ENCODE measurements around the gene DIPK1C.

The DIPK1C gene

DNA sequence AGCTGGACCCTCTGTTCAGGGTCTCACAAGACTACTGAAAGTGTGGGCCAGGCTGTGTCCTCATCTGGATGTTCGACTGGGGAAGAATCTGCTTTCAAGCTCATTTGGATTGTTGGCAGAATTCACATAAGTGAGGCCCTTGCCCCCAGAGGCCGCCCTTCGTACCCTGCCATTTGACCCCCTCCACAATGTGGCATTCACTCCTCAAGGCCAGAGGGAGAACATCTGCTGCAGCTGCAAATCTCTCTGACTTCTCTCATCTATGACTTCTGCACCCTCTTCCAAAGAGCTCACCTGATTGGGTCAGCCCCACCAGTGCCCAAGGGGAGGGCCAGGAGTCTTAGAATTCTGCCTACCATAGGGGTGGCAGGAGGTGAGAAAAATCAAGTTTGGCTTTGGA lies 35.2 kb upstream of the DIPK1C start:
- ATAC-seq, result no peak

DNA sequence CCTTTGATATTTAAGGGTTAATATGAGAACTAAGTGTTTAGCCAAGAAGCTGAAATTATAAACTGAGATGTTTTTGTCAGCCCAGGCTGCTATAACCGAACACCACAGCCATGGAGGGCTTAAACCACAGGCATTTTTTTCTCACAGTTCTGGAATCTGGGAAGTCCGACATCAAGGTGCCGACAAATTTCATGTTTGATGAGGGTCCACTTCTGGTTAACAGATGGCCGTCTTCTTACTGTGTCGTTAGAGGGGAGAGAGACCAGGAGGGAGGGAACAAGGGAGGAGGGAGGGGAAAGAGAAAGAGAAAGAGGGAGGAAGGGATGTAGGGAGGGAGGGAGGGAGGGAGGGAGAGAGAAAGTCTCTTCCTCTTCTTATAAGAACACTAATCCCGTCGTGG lies 32.6 kb upstream of the DIPK1C start:
- no peak for ATAC-seq

More for the DNA sequence above, 35.2 kb upstream of the DIPK1C start:
- TF ChIP-seq ZC3H10 (CRISPR knock-in tag; IDR thresholded peaks at IDR 0.05), result no peak
- TF ChIP-seq ZNF8 (CRISPR knock-in tag; IDR thresholded peaks at IDR 0.05), result no peak
- TF ChIP-seq ZFP30 (CRISPR knock-in tag; IDR thresholded peaks at IDR 0.05), result no peak
- no peak for TF ChIP-seq ISL1 (CRISPR knock-in tag; IDR thresholded peaks at IDR 0.05)
- no peak for TF ChIP-seq TOX (CRISPR knock-in tag; IDR thresholded peaks at IDR 0.05; ENCODE audit: borderline replicate concordance)
- no peak for TF ChIP-seq ZNF565 (CRISPR knock-in tag; conservative IDR thresholded peaks at IDR 0.05; ENCODE audit: low read depth)
- no peak for TF ChIP-seq ZNF70 (CRISPR knock-in tag; IDR thresholded peaks at IDR 0.05)
- TF ChIP-seq GLIS3 (CRISPR knock-in tag; IDR thresholded peaks at IDR 0.05), result no peak
- TF ChIP-seq, protein P1, sequence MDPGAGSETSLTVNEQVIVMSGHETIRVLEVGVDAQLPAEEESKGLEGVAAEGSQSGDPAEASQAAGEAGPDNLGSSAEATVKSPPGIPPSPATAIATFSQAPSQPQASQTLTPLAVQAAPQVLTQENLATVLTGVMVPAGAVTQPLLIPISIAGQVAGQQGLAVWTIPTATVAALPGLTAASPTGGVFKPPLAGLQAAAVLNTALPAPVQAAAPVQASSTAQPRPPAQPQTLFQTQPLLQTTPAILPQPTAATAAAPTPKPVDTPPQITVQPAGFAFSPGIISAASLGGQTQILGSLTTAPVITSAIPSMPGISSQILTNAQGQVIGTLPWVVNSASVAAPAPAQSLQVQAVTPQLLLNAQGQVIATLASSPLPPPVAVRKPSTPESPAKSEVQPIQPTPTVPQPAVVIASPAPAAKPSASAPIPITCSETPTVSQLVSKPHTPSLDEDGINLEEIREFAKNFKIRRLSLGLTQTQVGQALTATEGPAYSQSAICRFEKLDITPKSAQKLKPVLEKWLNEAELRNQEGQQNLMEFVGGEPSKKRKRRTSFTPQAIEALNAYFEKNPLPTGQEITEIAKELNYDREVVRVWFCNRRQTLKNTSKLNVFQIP (CRISPR knock-in tag; IDR thresholded peaks at IDR 0.05; ENCODE audit: borderline replicate concordance, low read depth), result no peak
- no peak for TF ChIP-seq CSDC2 (CRISPR knock-in tag; IDR thresholded peaks at IDR 0.05)
- TF ChIP-seq, protein P2, sequence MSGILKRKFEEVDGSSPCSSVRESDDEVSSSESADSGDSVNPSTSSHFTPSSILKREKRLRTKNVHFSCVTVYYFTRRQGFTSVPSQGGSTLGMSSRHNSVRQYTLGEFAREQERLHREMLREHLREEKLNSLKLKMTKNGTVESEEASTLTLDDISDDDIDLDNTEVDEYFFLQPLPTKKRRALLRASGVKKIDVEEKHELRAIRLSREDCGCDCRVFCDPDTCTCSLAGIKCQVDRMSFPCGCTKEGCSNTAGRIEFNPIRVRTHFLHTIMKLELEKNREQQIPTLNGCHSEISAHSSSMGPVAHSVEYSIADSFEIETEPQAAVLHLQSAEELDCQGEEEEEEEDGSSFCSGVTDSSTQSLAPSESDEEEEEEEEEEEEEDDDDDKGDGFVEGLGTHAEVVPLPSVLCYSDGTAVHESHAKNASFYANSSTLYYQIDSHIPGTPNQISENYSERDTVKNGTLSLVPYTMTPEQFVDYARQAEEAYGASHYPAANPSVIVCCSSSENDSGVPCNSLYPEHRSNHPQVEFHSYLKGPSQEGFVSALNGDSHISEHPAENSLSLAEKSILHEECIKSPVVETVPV (CRISPR knock-in tag; IDR thresholded peaks at IDR 0.05), result no peak
- TF ChIP-seq ESRRG (CRISPR knock-in tag; IDR thresholded peaks at IDR 0.05), result no peak
- TF ChIP-seq OSR1 (CRISPR knock-in tag; IDR thresholded peaks at IDR 0.05), result no peak

More for the DNA sequence above, 32.6 kb upstream of the DIPK1C start:
- TF ChIP-seq CSDC2 (CRISPR knock-in tag; IDR thresholded peaks at IDR 0.05) (no peak), GLIS3 (CRISPR knock-in tag; IDR thresholded peaks at IDR 0.05) (no peak), ZNF70 (CRISPR knock-in tag; IDR thresholded peaks at IDR 0.05) (no peak), OSR1 (CRISPR knock-in tag; IDR thresholded peaks at IDR 0.05) (no peak), PPARA (CRISPR knock-in tag; IDR thresholded peaks at IDR 0.05; ENCODE audit: borderline replicate concordance) (no peak), SNAI2 (CRISPR knock-in tag; IDR thresholded peaks at IDR 0.05) (no peak), ARNTL (CRISPR knock-in tag; IDR thresholded peaks at IDR 0.05; ENCODE audit: borderline replicate concordance, low read depth) (no peak), ZFP3 (CRISPR knock-in tag; IDR thresholded peaks at IDR 0.05) (no peak), RARB (CRISPR knock-in tag; IDR thresholded peaks at IDR 0.05) (no peak), TCF4 (CRISPR knock-in tag; IDR thresholded peaks at IDR 0.05; ENCODE audit: borderline replicate concordance) (no peak), ISL1 (CRISPR knock-in tag; IDR thresholded peaks at IDR 0.05) (no peak), BACH2 (CRISPR knock-in tag; IDR thresholded peaks at IDR 0.05; ENCODE audit: borderline replicate concordance) (no peak), ZFP30 (CRISPR knock-in tag; IDR thresholded peaks at IDR 0.05) (no peak), ZNF8 (CRISPR knock-in tag; IDR thresholded peaks at IDR 0.05) (no peak), ZNF565 (CRISPR knock-in tag; conservative IDR thresholded peaks at IDR 0.05; ENCODE audit: low read depth) (no peak), TOX (CRISPR knock-in tag; IDR thresholded peaks at IDR 0.05; ENCODE audit: borderline replicate concordance) (no peak)
- TF ChIP-seq, protein P2 (CRISPR knock-in tag; IDR thresholded peaks at IDR 0.05), result no peak
- TF ChIP-seq, protein P3, sequence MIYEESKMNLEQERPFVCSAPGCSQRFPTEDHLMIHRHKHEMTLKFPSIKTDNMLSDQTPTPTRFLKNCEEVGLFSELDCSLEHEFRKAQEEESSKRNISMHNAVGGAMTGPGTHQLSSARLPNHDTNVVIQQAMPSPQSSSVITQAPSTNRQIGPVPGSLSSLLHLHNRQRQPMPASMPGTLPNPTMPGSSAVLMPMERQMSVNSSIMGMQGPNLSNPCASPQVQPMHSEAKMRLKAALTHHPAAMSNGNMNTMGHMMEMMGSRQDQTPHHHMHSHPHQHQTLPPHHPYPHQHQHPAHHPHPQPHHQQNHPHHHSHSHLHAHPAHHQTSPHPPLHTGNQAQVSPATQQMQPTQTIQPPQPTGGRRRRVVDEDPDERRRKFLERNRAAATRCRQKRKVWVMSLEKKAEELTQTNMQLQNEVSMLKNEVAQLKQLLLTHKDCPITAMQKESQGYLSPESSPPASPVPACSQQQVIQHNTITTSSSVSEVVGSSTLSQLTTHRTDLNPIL (CRISPR knock-in tag; IDR thresholded peaks at IDR 0.05; ENCODE audit: low read depth), result no peak
- TF ChIP-seq, protein P4, sequence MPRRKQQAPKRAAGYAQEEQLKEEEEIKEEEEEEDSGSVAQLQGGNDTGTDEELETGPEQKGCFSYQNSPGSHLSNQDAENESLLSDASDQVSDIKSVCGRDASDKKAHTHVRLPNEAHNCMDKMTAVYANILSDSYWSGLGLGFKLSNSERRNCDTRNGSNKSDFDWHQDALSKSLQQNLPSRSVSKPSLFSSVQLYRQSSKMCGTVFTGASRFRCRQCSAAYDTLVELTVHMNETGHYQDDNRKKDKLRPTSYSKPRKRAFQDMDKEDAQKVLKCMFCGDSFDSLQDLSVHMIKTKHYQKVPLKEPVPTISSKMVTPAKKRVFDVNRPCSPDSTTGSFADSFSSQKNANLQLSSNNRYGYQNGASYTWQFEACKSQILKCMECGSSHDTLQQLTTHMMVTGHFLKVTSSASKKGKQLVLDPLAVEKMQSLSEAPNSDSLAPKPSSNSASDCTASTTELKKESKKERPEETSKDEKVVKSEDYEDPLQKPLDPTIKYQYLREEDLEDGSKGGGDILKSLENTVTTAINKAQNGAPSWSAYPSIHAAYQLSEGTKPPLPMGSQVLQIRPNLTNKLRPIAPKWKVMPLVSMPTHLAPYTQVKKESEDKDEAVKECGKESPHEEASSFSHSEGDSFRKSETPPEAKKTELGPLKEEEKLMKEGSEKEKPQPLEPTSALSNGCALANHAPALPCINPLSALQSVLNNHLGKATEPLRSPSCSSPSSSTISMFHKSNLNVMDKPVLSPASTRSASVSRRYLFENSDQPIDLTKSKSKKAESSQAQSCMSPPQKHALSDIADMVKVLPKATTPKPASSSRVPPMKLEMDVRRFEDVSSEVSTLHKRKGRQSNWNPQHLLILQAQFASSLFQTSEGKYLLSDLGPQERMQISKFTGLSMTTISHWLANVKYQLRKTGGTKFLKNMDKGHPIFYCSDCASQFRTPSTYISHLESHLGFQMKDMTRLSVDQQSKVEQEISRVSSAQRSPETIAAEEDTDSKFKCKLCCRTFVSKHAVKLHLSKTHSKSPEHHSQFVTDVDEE (CRISPR knock-in tag; IDR thresholded peaks at IDR 0.05), result no peak
- TF ChIP-seq, protein P5, sequence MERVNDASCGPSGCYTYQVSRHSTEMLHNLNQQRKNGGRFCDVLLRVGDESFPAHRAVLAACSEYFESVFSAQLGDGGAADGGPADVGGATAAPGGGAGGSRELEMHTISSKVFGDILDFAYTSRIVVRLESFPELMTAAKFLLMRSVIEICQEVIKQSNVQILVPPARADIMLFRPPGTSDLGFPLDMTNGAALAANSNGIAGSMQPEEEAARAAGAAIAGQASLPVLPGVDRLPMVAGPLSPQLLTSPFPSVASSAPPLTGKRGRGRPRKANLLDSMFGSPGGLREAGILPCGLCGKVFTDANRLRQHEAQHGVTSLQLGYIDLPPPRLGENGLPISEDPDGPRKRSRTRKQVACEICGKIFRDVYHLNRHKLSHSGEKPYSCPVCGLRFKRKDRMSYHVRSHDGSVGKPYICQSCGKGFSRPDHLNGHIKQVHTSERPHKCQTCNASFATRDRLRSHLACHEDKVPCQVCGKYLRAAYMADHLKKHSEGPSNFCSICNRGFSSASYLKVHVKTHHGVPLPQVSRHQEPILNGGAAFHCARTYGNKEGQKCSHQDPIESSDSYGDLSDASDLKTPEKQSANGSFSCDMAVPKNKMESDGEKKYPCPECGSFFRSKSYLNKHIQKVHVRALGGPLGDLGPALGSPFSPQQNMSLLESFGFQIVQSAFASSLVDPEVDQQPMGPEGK (CRISPR knock-in tag; IDR thresholded peaks at IDR 0.05; ENCODE audit: borderline replicate concordance), result no peak
